ENCODE data around the gene ITIH5. TPM values are rescaled to one million over a fixed set of nuclear protein-coding genes. Genes with fewer than 3 reads are reported as not detected.

The ITIH5 gene
- total and polyA plus RNA-seq, 2 of the 13 experiments (the other 11 are each of a cell fraction or from before 2014, with no cell fraction given), result 4.7 to 8.9 TPM

- no peak overlapping the region for H2AFZ ChIP-seq (ENCODE audit: low read length)
- ChIA-PET CTCF (ENCODE audit: low intra/inter-chr PET ratio, low total read pairs) (no interaction called here), POLR2A (no interaction called here)
- intact Hi-C loops (cut with micrococcal nuclease; ENCODE audit: unreplicated experiment) (no loop called here), in situ Hi-C loops (cut with HindIII; ENCODE audit: extremely low pct_ligation_motif_present, low pct_unique_long_range_greater_than_20kb) (loop anchor here (5.0 kb wide), 1 partner anchor 42 kb away; no protein-coding TSS in a partner anchor)
- H3K9me3 ChIP-seq (ENCODE audit: low read length), result no peaks in the 10 kb centered on the region
- no peaks in the 10 kb centered on the region for H3K4me1 ChIP-seq (ENCODE audit: insufficient read depth, low read length)
- no peaks in the 10 kb centered on the region for H3K27me3 ChIP-seq (ENCODE audit: control insufficient read depth in 1 of 2, insufficient read depth in 2 of 2, low read length in 2 of 2)
- no peaks in the 10 kb centered on the region for H4K20me1 ChIP-seq (ENCODE audit: insufficient read depth, low read length)
- ATAC-seq (no peak), FAIRE-seq (no peak), DNase-seq (ENCODE audit: low spot score) (no peak)
- TF ChIP-seq PCBP2 (optimal IDR thresholded peaks at IDR 0.05; ENCODE audit: low read depth, low read length, poor library complexity, severe bottlenecking), result no peak
- TF ChIP-seq THYN1 (CRISPR knock-in tag; IDR thresholded peaks at IDR 0.05; ENCODE audit: borderline replicate concordance, low read depth), result no peak
- no peak for TF ChIP-seq ZZZ3 (CRISPR knock-in tag; IDR thresholded peaks at IDR 0.05; ENCODE audit: borderline replicate concordance)
- TF ChIP-seq ZNF121 (CRISPR knock-in tag; IDR thresholded peaks at IDR 0.05), result no peak
- TF ChIP-seq RAD51 (IDR thresholded peaks at IDR 0.05; ENCODE audit: borderline replicate concordance), result no peak
- TF ChIP-seq ZSCAN9 (CRISPR knock-in tag; IDR thresholded peaks at IDR 0.05; ENCODE audit: borderline replicate concordance), result no peak
- no peak for TF ChIP-seq ZNF678 (CRISPR knock-in tag; IDR thresholded peaks at IDR 0.05)
- no peak for TF ChIP-seq ZNF280D (CRISPR knock-in tag; IDR thresholded peaks at IDR 0.05)
- TF ChIP-seq ZNF850 (CRISPR knock-in tag; conservative IDR thresholded peaks at IDR 0.05), result no peak
- TF ChIP-seq ZNF761 (CRISPR knock-in tag; conservative IDR thresholded peaks at IDR 0.05), result no peak
- TF ChIP-seq ZNF891 (CRISPR knock-in tag; IDR thresholded peaks at IDR 0.05), result no peak
- no peak for TF ChIP-seq ZGPAT (CRISPR knock-in tag; IDR thresholded peaks at IDR 0.05)
- no peak for TF ChIP-seq HNF4A (CRISPR knock-in tag; IDR thresholded peaks at IDR 0.05)
- TF ChIP-seq ZNF615 (CRISPR knock-in tag; IDR thresholded peaks at IDR 0.05; ENCODE audit: borderline replicate concordance), result no peak
- TF ChIP-seq TCF7L2 (IDR thresholded peaks at IDR 0.05; ENCODE audit: low read depth, low read length), result no peak
- no peak for TF ChIP-seq ZKSCAN1 (IDR thresholded peaks at IDR 0.05; ENCODE audit: low read length)
- H3K9ac ChIP-seq (ENCODE audit: insufficient read depth, low read depth, low read length), result no peak overlapping the region
- H3K27ac ChIP-seq (ENCODE audit: extremely low read length, insufficient read depth, low read length), result no peak overlapping the region
- WGBS (ENCODE audit: low lambda C conversion rate), result 74% methylated on average over 10 of the region's 10 CpGs
- BruUV-seq (replicated peaks), result no TSS peak
- H3K4me3 ChIP-seq (replicated peaks in 1 of 3; ENCODE audit: insufficient read depth in 1 of 3, low read depth in 2 of 3, low read length in 3 of 3), result no peak overlapping the region
- H3K79me2 ChIP-seq (ENCODE audit: insufficient read depth, low read length), result no peaks in the 10 kb centered on the region
- H3K4me2 ChIP-seq (ENCODE audit: low read depth, low read length), result no peak overlapping the region
- H3K36me3 ChIP-seq (replicated peaks in 1 of 2; ENCODE audit: control insufficient read depth in 1 of 2, insufficient read depth in 2 of 2, low read length in 2 of 2), result no peaks in the 10 kb centered on the region
Measured at GRCh38 chr10:7589748-7590147, 77.0 kb downstream of the ITIH5 start.
